Liver (tissue), 9 donors: Measurements from ENCODE around the gene AFAP1L2. TPM values are rescaled to one million over a fixed set of nuclear protein-coding genes. Genes with fewer than 3 reads are reported as not detected.
A peak's percentile ranks its signal among the peaks of the same experiment; 100 is the strongest.

ENCODE experiments used
- DNase-seq: peaks from one replicate; pipeline ENCODE4 v3.0.0-alpha.2; 2017; ENCODE audit warnings: low spot score
- H3K27ac ChIP-seq, 2 donors: one replicate each; pipeline ENCODE4 v1.7.0; 2013; ENCODE audit warnings: inconsistent platforms in 2 of 2, low read length in 2 of 2, control low read depth in 1 of 2, low read depth in 1 of 2, mild to moderate bottlenecking in 1 of 2
- H3K27me3 ChIP-seq, 4 donors: one replicate each; pipeline versions ENCODE4 v1.6.1 to v1.7.0; 2013; ENCODE audit warnings: low read length in 3 of 4, inconsistent platforms in 1 of 4, mild to moderate bottlenecking in 1 of 4, moderate library complexity in 1 of 4; ENCODE audit not compliant: control insufficient read depth in 4 of 4, insufficient read depth in 4 of 4
- H3K36me3 ChIP-seq, 4 donors: one replicate each; pipeline versions ENCODE4 v1.6.1 to v1.7.0; 2013; ENCODE audit warnings: low read length in 3 of 4, mild to moderate bottlenecking in 3 of 4, low read depth in 1 of 4, moderate library complexity in 1 of 4; ENCODE audit not compliant: control insufficient read depth in 4 of 4, insufficient read depth in 3 of 4
- H3K4me1 ChIP-seq, 4 donors: one replicate each; pipeline versions ENCODE4 v1.6.1 to v1.7.0; 2013; ENCODE audit warnings: low read length in 3 of 4, mild to moderate bottlenecking in 3 of 4, moderate library complexity in 1 of 4; ENCODE audit not compliant: control insufficient read depth in 4 of 4, insufficient read depth in 4 of 4
- H3K4me3 ChIP-seq, 3 donors: one replicate each; pipeline versions ENCODE4 v1.6.1 to v1.7.0; 2013; ENCODE audit warnings: low read length in 3 of 3, control low read depth in 1 of 3, low read depth in 1 of 3, mild to moderate bottlenecking in 1 of 3
- H3K9ac ChIP-seq, 2 donors: one replicate each; pipeline ENCODE4 v1.7.0; 2013; ENCODE audit warnings: low read length in 2 of 2, mild to moderate bottlenecking in 2 of 2, moderate library complexity in 2 of 2, control low read depth in 1 of 2, low read depth in 1 of 2
- H3K9me3 ChIP-seq, 4 donors: one replicate each; pipeline versions ENCODE4 v1.6.1 to v1.7.0; 2013; ENCODE audit warnings: low read length in 3 of 4; ENCODE audit not compliant: control insufficient read depth in 4 of 4
- CTCF ChIP-seq: fragments of 150-350 bp; IDR thresholded peaks from 2 replicates; pipeline ENCODE4 v1.5.1; 2017; ENCODE audit warnings: improper control_type of control experiment, low read depth, low read length; ENCODE audit not compliant: missing input control
- FOXA1 ChIP-seq: IDR thresholded peaks from 2 replicates; pipeline ENCODE4 v1.6.1; 2016; ENCODE audit warnings: antibody characterized with exemption
- FOXA2 ChIP-seq: IDR thresholded peaks from 2 replicates; pipeline ENCODE4 v1.6.1; 2016; ENCODE audit warnings: antibody characterized with exemption
- HNF4A ChIP-seq, 2 donors: conservative IDR thresholded peaks; 2 replicates each; pipeline ENCODE4 v1.6.1; 2016; ENCODE audit warnings: antibody characterized with exemption in 2 of 2, mild to moderate bottlenecking in 2 of 2
- HNF4G ChIP-seq: IDR thresholded peaks from 2 replicates; pipeline ENCODE4 v1.6.1; 2016; ENCODE audit warnings: antibody characterized with exemption
- JUND ChIP-seq, 2 donors: IDR thresholded peaks; 2 replicates each; pipeline ENCODE4 v1.6.1; 2016; ENCODE audit warnings: antibody characterized with exemption in 2 of 2
- REST ChIP-seq: IDR thresholded peaks from 2 replicates; pipeline ENCODE4 v1.6.1; 2016; ENCODE audit warnings: antibody characterized with exemption, mild to moderate bottlenecking
- RXRA ChIP-seq, 2 donors: IDR thresholded peaks; 2 replicates each; pipeline ENCODE4 v1.6.1; 2017 to 2018; ENCODE audit warnings: antibody characterized with exemption in 2 of 2, mild to moderate bottlenecking in 1 of 2
- SP1 ChIP-seq: IDR thresholded peaks from 2 replicates; pipeline ENCODE4 v1.6.1; 2018; ENCODE audit warnings: antibody characterized with exemption, mild to moderate bottlenecking
- YY1 ChIP-seq: IDR thresholded peaks from 2 replicates; pipeline ENCODE4 v1.6.1; 2016; ENCODE audit warnings: antibody characterized with exemption, mild to moderate bottlenecking
- WGBS: extraction: QIAGEN DNeasy Blood & Tissue Kit; methylation state at CpG from one replicate; pipeline ENCODE4 v1.1.7; 2013; 5-methylcytosine and 5-hydroxymethylcytosine counted together
- polyA plus RNA-seq, 2 donors: library from polyadenylated mRNA; stranded (reverse) in 1 of 2; unstranded in 1 of 2; fragments of 200-250 nt in 1 of 2; fragments of >200 nt in 1 of 2; fragmentation: Nextera tagmentation in 1 of 2; extraction: Ambion mirVana in 1 of 2; gene quantifications; one replicate each; pipeline versions ENCODE4 v1.2.1 to v1.2.3, GENCODE V29; 2013 to 2015
- total RNA-seq, 2 donors: library from RNA; depleted of rRNA; stranded (reverse); fragments of >200 nt; gene quantifications; one replicate each; pipeline ENCODE4 v1.2.3, GENCODE V29; 2014
- donor health status: healthy.
- donor health status: healthy.
- donor health status: healthy.
- donor health status: healthy.
- donor health status: healthy.

AFAP1L2 gene
- total and polyA plus RNA-seq, 4 donors = 0.53 to 1.8 (median 1.3) TPM

GRCh38 chr10:114306116-114306973 lies 98.0 kb downstream of the AFAP1L2 start (continued):
- no peak for TF ChIP-seq REST

- H3K9ac ChIP-seq = no peak overlapping the region
- H3K36me3 ChIP-seq = no peaks in the 10 kb centered on the region
- no peaks in the 10 kb centered on the region for H3K27me3 ChIP-seq
- WGBS = 88% methylated on average over 18 of the region's 18 CpGs
- H3K4me3 ChIP-seq = no peak overlapping the region
- H3K9me3 ChIP-seq = no peaks in the 10 kb centered on the region
- peaks cover 2 to 8% (median 7%) of the 10 kb centered on the region in 4 donors for H3K4me1 ChIP-seq
- no peak overlapping the region for H3K27ac ChIP-seq
- no peak for DNase-seq
- TF ChIP-seq JUND (IDR thresholded peaks at IDR 0.05) (no peak), HNF4G (no peak), YY1 (no peak), HNF4A (conservative IDR thresholded peaks at IDR 0.05) (no peak), FOXA2 (no peak), FOXA1 (no peak), RXRA (IDR thresholded peaks at IDR 0.05) (no peak), REST (no peak)
Observed at GRCh38 chr10:114305521-114305925, 98.8 kb downstream of the AFAP1L2 start.

GRCh38 chr10:114304571-114305421 lies 99.5 kb downstream of the AFAP1L2 start:
- Histone ChIP-seq H3K36me3 (no peaks in the 10 kb centered on the region), H3K9me3 (no peaks in the 10 kb centered on the region), H3K27me3 (no peaks in the 10 kb centered on the region), H3K9ac (no peak overlapping the region), H3K4me3 (peak overlapping the region in 1 of 3 donors; percentile 22), H3K27ac (no peak overlapping the region), H3K4me1 (peaks cover 2 to 8% (median 7%) of the 10 kb centered on the region in 4 donors)
- TF ChIP-seq FOXA2 (no peak), YY1 (no peak), CTCF (peak; percentile 26), SP1 (no peak)
- DNase-seq = no peak
- 10% methylated on average over 41 of the region's 41 CpGs for WGBS
